8988T (cell line): ENCODE results near the gene KCTD8.
"Not testable (repeated sequence)": the region's sequence is repeated elsewhere in the genome, so short reads cannot be mapped to it uniquely, and the experiment has no call there.

ENCODE experiments used
- DNase-seq: peaks from one replicate; pipeline ENCODE4 v3.0.0; 2011

KCTD8 gene

DNA sequence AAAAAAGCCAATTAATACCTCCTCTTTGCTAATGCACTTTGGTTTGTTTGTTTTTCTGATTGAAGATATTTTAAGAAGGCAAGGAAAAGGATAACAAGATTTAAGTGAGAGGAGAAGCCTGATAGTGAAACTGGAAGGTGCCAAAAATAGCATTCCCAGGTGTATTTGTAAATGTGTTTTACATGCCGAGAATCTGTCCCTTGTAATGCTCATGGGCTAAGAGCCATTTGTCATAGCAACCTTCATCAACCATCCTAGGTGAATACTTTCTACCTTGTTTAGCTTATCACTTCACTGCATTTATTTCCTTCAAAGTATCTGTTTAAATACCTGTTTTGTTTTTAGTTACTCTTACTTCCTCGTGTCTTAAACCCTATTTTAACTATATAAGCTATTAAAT, 127.8 kb downstream of the KCTD8 start:
- DNase-seq: no peak

DNA sequence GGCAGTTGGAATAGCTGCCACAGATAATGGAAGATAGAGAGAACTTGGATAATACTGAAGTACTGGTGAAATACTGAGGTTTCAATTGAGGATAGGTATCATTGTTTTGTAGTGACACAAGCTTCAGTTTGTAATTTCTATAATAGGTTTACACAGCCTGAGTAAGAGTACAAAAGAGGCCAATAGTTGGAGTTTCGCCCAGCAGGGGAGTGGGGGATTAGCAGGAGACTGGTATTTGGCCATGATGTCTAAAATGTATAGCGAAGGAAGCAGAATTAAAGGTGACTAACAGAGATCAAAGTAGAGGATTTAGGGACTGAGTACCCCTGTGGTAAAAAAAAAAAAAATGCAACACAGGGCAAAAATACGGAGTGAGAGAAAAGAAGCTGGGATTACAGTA, 129.5 kb downstream of the KCTD8 start:
- no peak for DNase-seq

DNA sequence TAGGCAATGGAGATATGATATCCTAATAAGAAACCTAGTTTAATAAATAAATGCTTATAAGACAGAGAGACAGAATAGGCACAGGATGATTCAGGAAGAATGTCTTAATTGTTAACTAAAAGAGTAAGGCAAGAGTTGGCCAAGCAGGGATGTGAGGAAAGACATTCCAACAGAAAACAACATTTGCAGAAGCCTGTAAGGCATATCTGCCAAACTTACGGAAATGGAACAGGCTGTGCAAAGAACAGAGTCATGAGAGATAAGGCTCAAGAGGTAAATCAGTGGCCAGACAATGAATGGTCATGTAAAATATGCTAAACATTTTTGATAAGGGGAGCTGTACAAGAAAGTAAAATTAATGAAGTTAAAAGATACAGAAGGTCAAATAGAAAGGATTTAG, 134.9 kb downstream of the KCTD8 start:
- DNase-seq: no peak

DNA sequence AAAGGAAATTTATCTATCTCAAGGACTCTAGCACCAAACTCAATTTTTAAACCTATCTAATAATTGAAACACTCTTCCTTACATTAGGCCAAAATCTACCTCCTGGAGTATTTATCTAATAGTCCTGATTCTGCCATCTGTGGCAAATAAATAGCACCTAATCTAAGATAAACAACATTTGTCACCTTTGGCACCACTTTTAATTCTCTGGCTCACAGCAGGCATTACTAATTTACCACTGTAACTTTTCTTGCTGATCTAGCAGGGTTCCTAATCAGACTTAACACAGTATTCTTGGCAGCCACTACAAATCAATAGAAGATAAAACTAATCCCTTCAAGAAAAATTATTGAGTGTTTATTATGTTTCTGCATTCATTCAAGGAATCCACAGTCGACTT, 161.1 kb downstream of the KCTD8 start:
- DNase-seq: no peak

DNA sequence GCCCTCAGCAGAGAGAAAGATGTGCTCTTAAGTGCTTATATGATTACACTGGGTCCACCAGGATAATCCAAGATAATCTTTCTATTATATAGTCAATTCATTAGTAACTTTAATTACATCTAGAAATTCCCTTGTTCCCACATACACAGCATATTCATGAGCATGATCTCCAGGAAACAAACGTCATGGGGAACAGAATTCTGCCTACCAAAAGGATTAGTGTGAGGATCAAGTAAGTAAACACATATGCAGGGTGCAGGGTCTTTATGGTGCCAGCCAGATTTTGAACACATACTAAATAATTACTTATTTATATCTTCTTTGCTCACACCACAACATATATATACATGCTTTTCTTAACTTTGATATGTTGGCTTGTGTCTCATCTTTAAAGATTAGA, 169.1 kb downstream of the KCTD8 start:
- no peak for DNase-seq

DNA sequence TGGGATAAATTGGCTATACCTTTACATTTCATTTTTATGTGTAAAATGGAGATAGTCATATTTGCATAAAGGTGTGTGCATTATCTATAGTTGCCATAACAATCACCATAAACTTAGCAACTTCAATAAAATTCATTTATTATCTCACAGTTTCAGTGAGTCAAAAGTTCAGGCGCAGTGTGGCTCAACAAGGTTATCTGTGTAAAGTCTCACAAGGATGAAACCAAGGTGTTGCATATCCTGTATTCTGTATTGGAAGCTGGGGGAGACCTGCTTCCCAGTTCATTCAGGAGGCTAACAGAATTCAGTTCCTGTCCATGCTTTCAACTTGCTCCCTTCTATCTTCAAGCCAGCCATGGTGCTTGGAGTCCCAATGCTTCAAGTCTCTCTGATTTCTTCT, 169.5 kb downstream of the KCTD8 start:
- DNase-seq: no peak

DNA sequence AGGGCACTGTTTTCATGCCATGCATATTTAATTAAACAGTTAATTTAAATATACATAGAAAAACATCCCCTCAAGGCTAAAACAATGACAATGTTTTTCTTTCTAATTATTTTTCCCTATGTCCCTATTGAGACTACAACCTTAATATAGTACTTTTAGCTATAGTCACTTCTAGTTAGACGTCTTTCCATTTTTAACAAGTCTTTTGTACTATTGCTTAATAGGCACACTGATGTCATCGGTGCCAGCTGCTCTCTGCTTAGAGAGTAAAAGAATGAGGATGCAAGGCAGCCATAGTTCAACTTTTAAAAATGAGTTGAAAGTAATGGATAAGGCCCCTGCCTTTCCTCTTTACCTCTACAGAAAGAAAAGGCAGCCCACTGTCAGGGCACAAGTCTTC, 191.1 kb downstream of the KCTD8 start:
- no peak for DNase-seq

DNA sequence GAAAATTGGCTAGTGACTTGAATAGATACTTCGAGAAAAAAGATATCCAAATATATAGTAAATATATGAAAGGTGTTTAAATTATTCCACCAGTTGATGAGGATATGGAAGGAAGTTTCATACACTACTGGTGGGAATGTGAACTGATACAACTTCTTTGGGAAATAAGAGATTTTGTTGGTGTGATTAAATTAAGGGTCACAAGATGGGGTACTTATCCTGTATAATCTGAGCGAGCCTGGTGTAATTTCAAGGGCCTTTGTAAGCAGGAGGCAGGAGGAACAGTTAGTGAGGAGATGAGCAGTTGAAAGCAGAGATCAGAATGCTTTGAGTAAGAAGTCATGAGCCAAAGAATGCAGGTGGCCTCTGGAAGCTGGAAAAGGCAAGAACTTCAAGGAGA, 192.2 kb downstream of the KCTD8 start:
- no peak for DNase-seq

DNA sequence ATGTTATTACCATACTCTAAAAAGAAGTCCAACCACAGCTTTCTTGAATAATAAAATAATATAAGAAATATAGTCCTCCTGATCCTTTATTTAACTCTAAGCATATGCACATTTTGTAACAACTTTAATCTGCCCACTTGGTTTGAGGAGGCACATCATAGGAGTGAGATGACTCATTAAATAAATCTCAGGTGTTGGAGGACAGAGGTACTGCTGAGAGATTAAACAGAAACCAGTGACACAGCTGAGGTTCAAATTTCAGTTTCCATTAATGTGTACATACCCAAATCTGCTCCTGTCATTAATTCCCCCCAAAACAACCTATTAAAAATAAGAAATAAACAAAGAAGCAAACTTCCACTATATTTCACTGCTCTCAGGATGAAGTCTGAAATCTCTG, 211.0 kb downstream of the KCTD8 start:
- no peak for DNase-seq

DNA sequence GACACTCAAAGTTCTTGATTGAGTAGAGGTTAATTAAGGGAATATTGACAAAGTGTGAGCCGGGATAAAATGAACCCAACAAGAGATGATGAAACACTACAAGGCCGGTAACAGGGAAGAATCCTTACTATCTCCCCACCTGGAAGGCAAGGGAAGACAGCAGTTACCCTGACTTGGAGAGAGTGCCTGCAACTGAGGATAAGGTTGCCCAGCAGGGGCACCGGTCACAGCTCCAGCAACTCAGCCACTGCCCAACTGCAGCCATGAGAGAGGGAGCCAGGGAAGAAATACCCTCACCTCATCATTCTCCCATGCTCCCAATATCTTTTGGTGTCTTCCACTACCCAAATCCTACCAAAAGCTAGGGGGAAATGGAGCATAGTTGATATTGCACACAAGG, 212.7 kb downstream of the KCTD8 start:
- no peak for DNase-seq

DNA sequence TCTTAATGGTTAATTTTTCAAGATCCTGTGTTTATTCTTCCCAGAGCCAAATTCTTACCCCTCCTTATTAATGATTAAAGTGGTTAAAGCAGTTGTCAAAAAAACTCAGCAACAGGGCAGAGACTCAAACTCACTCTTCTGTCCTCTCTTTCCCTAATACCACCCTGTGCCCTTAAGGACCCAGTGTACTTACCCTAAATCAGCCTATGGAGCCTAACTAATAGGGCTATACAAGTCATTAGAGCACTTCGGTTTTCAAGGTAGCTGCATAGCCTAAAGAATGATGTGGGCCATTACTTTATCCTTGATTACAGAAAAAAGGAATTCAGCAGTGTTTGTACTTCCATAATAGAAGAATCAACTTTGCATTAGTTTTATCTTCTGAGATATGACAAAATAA, 216.3 kb downstream of the KCTD8 start:
- DNase-seq: no peak

DNA sequence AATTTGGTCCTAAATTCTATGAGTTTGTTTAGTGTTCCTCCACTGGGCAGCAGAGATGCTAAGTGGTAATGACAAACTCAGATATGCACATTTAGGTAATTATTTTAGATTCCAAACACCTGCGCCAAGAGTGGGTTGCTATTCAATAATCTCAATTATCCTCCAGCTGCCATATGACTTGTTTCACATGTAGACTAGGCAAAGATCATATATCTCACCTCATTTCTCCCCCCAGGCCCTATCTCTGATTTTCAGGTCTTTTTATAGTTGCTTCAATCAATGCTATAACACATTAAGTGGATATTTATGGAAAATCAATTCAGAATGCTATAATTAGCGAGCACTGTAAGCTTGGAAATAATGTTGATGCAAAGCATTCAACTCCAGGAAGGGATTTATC, 217.6 kb downstream of the KCTD8 start:
- DNase-seq: no peak

DNA sequence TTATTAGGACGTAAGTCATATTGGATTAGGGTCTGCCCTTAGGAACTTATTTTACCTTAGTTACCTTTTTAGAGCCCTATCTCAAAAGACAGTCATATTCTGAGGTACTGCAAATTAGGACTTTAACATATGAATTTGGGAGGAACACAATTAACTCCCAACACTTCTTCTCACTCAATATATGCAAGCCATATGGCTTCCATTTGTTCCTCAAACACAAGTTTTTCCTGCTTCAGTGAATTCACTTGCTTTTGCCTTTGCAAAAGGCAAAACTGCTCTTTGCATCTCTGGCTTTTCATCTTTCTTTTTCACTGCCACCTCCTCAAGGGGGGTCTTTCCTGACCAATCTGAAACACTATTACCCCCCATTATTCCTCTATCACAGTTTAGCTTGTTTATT, 220.3 kb downstream of the KCTD8 start:
- no peak for DNase-seq

DNA sequence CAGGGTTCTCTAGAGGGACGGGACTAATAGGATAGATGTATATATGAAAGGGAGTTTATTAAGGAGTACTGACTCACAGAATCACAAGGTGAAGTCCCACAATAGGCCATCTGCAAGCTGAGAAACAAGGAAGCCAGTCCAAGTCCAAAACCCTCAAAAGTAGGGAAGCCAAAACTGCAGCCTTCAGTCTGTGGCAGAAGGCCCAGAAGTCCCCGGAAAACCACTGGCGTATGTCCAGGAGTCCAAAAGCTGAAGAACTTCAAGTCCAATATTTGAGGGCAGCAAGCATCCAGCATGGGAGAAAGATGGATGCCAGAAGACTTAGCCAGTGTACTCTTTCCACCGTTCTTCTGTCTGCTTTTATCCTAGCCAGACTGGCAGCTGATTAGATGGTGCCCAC, 227.2 kb downstream of the KCTD8 start:
- no peak for DNase-seq

DNA sequence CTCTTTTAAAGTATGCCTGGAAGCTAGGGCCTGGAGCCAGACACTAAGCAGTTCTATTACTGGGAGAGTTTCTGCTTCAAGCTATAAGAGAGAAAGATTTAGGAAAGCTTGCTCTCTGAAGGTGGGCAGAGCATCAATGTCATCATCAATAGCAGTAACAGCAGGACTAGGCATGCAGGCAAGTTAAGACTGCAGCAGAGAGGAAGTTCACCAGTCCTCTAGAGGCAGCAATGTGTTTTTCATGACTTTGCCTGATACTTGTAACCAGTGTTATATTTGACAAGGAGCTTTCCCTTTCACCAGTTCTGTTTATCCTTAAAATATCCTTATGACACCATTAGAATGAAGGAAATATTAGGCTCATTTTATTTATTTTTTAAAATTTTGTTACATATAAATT, 237.9 kb downstream of the KCTD8 start:
- DNase-seq: no peak

DNA sequence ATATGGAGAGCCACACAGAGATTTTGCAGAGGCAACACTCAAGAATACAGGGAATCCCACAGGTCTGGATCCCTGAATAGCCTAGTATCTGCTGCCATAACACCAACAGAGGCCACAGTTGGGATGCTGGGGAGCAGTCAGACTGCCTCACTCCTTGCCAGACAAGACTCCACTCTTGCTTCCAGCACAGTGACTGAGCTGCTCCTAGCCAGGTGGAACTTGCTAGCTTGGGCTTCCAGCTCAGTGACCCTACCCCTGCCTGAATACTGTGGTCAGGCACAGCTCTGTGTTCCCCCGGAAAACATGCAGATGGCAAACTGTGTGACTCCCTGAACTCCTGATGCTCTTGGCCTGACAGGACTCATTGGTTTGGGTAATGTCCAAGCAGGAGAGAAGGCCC, 251.8 kb downstream of the KCTD8 start:
- no peak for DNase-seq

DNA sequence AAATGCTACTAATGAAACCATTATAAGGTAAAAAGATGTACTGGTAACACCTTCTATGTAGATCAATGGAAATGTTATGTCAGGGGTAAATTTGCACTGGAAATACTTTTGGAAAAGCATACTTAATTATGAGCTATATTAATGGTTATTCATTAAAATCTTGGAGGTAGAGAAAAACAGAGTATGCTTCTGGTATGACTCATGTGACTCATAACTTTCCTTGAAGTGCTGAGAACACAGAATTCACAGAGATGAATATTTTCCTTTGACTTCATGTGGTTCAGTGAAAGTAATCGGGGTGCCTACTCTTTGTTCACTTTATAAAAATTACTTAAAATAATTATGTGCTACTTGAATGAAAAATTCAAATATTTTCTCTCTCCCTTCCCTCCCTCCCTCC, 254.2 kb downstream of the KCTD8 start:
- no peak for DNase-seq

DNA sequence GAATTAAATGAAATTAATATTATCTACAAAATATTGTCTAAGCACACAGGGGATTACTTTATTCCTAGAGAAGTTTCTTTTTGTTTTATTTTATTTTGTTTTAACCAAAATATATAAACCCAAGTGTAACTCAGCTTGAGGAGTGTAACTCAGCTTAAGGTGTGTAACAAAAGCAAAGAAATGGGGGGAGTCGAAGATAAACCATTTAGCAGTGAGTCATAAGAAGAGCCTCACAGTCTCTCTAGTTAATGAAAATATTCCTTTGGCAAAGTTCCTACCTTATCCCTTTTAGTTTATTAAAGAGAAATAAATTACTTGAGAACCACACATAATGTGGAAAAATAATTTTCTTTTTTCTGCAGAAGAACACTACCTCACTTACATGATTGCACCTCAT, 261.8 kb downstream of the KCTD8 start:
- no peak for DNase-seq

DNA sequence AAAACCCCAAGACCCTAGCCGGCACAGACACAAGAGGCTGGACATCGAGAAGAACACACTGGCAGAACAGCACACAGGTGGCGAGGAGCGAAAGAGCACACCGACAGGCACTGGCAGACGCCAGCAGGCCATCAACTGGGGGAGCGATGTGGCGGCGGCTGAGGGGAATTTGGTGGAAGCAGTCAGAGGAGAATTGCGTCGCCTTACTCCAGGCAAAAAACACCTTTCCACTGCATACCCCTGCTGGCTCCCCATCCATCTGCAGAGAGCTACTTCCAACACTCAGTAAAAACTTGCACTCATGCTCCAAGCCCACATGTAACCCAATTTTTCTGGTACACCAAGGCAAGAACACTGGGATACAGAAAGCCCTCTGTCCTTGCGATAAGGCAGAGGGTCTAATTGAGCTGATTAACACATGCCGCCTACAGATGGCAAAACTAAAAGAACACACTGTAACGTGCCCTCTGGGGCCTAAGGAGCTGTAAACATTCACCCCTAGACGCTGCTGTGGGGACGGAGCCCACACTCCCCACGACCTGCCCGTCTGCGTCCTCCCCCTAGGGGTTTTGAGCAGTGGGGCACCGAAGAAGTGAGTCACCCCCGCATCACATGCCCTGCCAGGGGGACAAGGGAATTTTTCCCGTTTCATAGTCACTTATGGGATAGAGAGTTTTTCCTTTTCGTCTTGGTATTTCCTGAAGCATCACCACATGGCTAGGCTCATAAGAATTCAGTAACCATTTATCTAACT, 262.3 kb downstream of the KCTD8 start:
- no peak for DNase-seq

DNA sequence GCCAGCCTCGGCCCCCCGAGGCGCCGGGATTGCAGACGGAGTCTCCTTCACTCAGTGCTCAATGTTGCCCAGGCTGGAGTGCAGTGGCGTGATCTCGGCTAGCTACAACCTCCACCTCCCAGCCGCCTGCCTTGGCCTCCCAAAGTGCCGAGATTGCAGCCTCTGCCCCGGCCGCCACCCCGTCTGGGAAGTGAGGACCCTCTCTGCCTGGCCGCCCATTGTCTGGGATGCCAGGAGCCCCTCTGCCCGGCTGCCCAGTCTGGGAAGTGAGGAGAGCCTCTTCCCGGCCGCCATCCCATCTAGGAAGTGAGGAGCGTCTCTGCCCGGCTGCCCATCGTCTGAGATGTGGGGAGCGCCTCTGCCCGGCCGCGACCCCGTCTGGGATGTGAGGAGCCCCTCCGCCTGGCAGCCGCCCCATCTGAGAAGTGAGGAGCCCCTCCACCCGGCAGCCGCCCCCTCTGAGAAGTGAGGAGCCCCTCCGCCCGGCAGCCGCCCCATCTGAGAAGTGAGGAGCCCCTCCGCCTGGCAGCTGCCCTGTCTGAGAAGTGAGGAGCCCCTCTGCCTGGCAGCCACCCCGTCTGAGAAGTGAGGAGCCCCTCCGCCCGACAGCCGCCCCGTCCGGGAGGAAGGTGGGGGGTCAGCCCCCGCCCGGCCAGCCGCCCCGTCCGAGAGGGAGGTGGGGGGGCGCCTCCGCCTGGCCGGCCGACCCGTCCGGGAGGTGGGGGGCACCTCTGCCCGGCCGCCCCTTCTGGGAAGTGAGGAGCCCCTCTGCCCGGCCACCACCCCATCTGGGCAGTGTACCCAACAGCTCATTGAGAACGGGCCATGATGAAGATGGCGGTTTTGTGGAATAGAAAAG, 266.9 kb downstream of the KCTD8 start:
- not testable (repeated sequence) for DNase-seq

DNA sequence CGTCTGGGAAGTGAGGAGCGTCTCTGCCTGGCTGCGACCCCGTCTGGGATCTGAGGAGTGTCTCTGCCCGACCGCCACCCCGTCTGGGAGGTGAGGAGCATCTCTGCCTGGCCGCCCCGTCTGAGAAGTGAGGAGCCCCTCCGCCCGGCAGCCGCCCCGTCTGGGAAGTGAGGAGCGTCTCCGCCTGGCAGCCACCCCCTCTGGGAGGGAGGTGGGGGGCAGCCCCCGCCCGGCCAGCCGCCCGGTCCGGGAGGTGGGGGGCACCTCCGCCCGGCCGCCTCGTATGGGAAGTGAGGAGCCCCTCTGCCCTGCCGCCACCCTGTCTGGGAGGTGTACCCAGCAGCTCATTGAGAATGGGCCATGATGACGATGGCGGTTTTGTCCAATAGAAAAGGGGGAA, 280.8 kb downstream of the KCTD8 start:
- not testable (repeated sequence) for DNase-seq

DNA sequence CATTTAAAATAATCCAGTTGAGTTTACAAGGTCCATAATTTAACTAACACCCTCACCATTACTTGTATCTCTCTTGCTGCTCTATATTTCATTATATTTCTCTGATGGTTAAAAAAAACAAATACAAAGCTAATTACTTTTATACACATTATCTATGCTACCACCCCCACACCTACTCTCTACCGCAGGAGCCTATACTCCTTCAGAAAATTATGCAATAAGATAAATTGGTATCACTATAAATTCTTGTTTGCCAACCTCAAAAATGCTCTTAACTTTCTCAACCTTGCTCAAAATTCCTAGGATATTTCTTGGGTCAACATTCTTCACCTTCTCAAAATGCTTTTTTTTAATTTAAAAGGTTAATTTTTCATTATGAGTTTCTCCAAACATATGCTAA, 282.7 kb downstream of the KCTD8 start:
- DNase-seq: no peak

DNA sequence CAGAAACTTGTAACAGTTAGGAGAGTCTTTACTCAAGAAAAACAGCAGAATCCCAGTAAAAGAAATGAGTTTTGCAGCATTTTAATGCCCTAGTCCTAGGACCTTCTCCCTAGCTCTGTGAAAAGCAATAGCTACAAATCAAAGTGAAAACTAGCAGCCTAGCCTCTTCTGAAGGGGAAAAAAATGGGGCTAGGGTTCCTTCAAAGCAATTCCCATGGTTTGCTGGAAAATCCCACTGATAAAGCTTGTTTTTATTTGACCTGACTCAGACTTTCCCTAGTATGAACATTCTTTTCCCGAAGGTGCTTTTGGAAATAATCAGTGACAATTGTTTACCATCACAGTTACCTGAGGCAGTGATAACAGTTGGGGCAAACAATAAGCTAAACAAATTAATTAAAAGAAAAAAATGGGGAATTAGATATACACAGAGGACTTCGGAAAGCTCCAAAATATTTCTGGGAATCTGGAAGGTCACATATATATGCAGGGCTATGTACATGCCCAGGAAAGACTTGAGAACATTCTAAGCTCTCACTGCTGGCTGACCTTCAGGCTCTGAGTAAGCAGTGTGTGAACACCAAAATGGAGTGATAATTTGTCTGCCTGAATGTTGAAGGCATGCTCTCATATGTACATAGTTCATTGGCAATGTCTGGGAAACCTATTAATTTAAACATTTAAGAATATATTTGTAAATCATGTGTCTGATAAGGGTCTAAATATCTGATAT, 285.9 kb downstream of the KCTD8 start:
- DNase-seq: no peak

DNA sequence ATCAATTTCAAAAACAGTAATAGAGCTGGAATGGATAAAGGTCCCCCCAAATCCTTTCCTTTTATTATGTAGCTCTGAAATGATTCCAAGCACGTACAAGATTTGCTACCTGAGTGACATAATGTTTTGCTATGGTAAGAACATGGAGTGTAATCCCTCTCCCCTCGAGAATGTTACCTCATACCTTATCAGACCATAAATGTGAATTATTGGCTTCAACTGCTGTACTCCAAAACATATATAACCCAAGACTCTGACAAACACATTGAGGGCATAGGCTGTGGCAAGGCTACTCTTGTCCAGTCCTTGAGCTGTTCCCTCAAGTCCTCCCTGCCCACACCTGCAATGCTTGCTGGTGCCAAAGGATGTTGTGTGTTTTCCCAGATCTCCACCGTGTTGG, 286.9 kb downstream of the KCTD8 start:
- DNase-seq: no peak
